Measurements from ENCODE around the gene TBCD.

TBCD gene

GRCh38 chr17:82859431-82860403, 107.9 kb downstream of the TBCD start:
- no peak for DNase-seq

DNA sequence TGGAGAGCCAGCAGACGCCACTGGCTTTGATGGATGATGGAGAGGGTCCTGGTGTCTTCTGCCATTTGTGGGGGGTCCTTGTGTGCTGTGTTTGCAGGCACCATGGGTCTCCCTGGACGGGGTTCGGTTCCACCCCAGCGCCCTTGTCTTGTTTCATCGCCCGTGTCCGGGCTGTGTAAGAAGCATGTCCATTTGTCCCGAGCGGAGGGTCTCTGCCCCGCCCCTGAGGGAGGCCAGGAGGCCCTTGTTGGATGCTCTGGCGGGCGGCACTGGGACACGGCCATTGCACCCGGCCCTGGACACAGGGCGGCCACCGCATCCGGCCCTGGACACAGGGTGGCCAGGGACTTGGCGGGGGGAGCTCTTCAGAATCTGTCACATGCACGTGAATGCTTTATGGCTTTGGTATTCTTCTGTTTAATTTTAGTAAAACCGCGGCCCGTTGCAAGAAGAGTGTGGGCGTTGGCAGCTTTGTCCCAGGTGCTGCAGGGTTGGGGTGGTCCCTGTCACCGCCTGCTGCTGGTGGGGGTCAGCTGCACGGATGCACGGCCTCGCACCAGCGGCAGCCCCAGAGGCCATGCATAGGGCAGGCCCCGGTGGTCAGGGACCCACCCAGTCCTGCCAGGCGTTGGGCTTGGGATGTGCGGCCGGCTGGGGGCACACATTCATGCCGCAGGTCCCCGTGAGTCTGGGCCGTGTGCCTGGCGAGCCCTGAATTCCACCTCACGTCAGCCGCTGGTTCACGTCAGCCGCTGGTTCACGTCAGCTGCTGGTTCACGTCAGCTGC, 108.9 kb downstream of the TBCD start:
- DNase-seq, result no peak

DNA sequence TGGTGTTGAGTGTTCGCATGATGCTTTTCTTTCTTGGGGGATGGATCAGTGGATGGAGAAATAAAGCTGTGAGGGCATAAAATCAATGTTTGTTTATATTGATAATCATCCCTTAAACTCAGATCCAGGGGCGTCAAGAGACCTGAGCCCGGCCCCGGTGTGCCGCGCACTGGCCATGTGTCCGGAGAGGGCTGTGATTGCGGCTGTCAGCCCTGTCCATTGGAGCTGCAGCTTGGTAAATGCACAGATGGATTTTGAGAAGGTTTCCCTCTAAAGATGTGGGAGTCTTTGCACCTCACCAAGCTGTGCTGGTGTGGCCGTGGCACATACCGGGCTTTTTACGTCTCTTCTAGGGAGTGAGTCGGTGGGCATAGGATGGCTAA, 109.5 kb downstream of the TBCD start:
- no peak for DNase-seq

GRCh38 chr17:82862191-82862590, 110.3 kb downstream of the TBCD start:
- DNase-seq, result no peak

GRCh38 chr17:82862737-82863382, 111.0 kb downstream of the TBCD start:
- no peak for DNase-seq

DNA sequence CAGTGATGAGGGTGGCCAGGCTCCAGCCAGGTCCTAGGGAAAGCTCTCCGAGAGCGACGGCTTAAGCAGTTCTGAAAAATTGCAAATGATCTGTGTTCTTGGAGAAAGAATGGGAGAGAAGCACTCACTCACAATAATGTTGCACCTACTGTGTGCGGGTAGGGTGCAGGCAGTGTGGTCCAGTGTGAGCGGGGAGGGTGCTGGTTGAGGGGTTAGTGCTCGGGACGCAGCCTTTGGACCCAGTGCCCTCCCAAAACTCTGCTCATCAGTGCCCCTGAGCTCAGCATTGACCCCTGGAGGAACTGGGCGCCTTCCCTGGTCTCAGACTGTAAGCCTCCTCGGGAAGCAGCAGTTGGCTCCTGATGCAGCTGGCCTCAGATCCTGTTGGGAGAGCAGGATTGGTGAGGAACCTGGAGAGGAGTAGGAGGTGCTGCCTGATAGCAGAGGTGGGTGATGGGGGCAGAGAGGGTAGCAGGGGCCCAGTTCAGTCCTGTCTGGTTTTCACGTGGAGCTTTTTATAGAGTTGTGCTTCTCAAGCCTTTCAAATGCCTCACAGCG, 111.6 kb downstream of the TBCD start:
- no peak for DNase-seq

GRCh38 chr17:82863941-82864712, 112.3 kb downstream of the TBCD start:
- DNase-seq, result no peak

GRCh38 chr17:82864713-82865248, 112.9 kb downstream of the TBCD start:
- DNase-seq, result no peak

- no peak for DNase-seq
These were observed 113.4 kb downstream of the TBCD start for GRCh38 chr17:82865274-82865673.

DNA sequence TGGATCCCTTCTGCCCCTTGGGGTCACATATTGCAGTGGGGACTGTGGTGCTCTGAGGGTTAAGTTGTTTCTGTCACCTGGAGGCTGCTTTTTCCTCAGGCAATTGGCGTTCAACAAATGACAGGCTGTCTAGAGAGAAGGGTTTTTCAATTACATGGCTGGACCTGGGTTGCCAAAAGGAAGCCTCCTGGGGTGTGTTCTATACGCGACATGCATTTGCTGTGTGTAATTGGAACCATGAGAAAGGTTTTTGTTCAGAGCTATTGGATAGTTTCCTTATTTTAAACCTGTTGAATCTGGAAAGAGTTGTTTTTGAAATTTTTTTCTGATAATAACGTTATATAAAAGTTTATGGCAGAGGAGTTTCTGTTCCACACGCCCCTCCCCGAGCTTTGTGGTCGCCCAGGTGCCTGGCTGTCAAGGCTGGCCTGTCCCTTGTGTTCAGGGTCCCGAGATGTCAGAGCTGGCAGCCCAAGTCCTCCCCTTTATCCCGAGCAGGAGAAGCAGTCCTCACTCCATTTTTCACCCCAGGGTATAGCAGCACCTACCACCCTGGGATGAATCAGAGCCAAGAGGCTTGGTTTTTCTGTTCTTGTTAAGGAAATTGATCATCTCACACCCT, 114.0 kb downstream of the TBCD start:
- no peak for DNase-seq

DNA sequence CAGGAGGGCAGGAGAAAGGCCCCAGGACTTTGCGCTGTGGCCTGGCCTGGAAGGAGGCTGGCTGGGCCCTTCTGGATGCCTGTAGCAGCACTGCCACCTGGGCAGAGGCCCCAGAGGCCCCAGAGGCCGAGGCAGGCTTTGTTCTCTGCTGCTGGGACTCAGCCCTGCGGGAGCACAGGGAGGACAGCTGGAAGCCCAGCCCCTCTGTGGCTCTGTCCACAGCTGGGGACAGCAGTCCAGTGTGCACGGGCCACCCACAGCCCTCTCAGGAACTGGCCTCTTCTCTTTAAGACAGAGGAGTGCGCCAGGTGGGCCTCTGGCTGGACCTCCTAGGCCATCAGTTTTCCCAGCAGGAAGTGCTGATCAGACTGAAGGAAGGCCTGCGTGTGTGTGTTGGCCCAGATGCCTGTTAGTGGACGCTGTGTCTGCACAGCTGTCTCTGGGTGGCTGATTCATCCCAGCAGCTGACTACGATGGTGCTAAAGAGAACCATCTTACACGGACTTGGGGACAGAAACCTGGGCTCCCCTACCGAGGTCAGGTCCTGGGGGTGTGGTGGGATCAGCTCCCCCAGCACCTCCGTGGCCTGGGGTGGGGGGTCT, 114.8 kb downstream of the TBCD start:
- no peak for DNase-seq

- no peak for DNase-seq
These were observed 116.0 kb downstream of the TBCD start for GRCh38 chr17:82867763-82868325.

- DNase-seq, result no peak
These were observed 116.9 kb downstream of the TBCD start for GRCh38 chr17:82868715-82869131.

- no peak for DNase-seq
These were observed 117.7 kb downstream of the TBCD start for GRCh38 chr17:82869536-82869935.

GRCh38 chr17:82870091-82870491, 118.2 kb downstream of the TBCD start:
- no peak for DNase-seq

DNA sequence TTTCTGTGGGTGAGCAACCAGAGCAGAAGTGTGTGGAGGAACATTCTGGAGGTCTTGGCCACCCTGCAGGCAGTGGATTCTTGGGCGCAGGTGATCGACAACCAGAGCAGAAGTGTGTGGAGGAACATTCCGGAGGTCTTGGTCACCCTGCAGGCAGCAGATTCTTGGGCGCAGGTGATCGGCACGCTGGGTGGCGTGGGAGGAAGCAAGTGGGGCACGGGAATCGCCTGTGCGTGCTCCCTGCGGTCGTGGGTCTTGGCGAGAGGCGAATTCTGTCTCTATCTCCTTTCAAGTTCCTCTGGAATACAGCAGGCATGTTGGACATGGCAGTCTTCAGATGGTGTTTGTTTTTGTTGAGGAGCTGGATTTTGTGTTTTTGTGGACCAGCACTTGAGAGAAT, 118.7 kb downstream of the TBCD start:
- DNase-seq, result no peak

DNA sequence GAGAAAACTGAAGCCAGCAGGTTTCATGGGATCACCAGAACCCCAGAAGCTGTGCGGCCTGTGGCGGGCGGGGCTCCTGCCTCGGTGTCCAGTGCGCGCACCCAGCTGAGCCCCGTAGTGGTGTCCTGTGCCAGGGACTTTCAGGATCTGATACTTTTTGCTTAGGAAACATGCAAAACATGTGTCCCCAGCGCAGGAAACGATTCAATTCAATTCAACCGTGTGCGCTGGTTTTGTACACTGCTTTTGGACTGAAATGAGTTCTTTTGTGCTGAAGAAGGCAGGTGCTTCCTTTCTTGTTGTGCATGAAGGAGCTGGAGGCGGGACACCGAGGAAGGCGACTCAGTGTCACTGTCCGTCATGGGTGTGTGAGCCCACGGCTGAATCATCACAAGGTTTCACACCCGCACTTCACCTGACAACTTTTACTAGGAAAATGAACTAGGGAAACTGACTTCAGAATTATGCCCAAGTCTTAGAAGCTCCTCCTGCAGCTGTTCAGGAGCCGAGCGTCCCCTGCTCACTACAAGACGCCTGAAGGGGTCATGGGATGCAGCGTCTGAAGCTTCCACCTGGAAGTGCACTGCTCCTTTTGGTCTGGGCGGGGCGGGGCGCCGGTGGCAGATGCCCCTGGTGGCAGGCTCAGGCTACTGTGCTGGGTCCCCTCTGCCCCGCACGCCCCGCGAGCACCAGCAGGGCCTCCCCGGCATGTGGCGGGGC, 119.4 kb downstream of the TBCD start:
- DNase-seq, result no peak

GRCh38 chr17:82871776-82872561, 120.1 kb downstream of the TBCD start:
- DNase-seq, result no peak

Measured in midbrain (tissue), 1 donor.